ENCODE data around the gene C11orf97.
"Not testable (repeated sequence)": the region's sequence is repeated elsewhere in the genome, so short reads cannot be mapped to it uniquely, and the experiment has no call there.

Gene C11orf97, protein sequence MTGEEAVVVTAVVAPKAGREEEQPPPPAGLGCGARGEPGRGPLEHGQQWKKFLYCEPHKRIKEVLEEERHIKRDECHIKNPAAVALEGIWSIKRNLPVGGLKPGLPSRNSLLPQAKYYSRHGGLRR

GRCh38 chr11:94511932-94512781 is at the start of gene C11orf97:
C11orf97 (plus strand) TSS chr11:94512461; CDS start chr11:94512529, 68 bp downstream.
- DNase-seq (ENCODE audit: low spot score) = peak; percentile 9

DNA sequence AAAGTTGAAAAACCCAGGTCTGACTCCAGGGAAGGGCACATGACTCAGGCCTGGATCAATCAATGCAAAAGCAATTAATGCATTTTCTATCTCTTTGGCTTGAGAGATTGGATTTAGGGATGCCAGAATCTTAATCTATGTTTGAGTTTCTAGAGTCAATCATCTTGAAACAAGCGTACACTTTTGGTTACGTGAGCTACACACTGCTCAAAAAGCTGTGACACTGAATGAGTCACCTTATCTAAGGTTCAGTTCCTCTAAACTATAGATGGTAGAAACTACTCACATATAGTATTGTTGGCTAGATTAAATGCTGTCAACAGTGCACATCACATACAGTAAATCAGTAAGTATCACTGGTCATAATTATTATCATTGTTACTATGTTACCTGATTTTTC is 42.8 kb upstream of the C11orf97 start:
- no peak for DNase-seq (ENCODE audit: low spot score)

DNA sequence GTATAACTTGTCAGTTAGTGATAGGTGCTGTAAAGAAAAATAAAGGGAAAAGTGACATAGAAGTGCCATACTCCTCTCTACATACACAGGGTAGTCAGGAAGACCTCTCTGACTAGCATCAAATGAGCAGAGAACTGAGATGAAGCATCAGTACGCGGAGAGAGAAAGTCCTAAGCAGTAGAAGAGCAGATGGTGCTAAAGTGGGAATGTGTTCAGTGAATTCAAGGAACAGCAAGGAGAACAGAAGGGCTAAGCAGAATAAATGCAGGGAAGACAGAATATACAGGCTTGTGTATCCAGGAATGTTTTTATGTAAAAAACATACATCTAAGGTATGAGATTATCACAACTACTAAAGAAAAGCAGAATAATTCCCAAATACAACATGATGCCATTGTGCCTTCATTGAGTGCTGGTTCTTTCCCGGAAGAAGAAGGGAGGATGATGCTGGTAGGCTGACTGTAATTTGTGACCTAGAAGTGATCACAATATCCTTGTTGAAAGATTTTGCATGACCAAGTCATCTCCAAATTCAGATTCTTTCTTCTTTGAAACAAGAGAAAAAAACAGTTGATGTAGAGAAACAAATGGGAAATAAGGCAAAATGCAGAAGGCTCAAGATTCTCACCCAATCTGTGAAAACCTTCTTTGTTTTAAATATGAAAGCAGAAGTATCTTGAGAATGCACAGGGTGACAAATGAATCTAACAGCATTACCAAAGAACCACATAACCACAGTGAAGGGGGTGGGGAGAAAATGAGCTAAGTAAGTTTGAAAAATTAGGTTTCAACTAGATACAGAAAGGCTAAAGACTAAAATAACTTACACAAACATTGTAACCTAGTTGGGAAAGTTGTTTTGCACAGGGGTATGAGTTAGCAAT is 39.1 kb upstream of the C11orf97 start:
- no peak for DNase-seq (ENCODE audit: low spot score)

GRCh38 chr11:94477624-94478023 is 34.6 kb upstream of the C11orf97 start:
- DNase-seq (ENCODE audit: low spot score) = no peak

DNA sequence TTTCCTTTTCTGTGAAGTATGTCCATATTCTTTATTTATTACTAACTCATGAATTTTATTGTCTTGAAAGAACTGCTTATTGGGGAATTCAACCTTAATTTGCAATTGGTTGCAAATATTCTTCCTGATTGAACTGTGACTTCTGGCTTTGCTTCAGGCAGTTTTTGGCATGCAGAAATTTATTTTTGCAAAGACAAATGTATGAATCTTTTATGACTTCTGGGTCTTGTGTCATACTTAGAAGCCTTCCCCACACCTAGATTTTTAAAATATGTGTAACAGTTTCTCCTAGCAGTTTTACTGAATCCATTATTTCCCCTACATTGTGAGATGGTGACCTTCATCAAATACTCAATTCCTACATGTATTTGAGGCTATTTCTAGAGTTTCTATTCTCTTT is 30.9 kb upstream of the C11orf97 start:
- DNase-seq (ENCODE audit: low spot score) = no peak

- no peak for DNase-seq (ENCODE audit: low spot score)
Measured at GRCh38 chr11:94486068-94486467, 26.2 kb upstream of the C11orf97 start.

DNA sequence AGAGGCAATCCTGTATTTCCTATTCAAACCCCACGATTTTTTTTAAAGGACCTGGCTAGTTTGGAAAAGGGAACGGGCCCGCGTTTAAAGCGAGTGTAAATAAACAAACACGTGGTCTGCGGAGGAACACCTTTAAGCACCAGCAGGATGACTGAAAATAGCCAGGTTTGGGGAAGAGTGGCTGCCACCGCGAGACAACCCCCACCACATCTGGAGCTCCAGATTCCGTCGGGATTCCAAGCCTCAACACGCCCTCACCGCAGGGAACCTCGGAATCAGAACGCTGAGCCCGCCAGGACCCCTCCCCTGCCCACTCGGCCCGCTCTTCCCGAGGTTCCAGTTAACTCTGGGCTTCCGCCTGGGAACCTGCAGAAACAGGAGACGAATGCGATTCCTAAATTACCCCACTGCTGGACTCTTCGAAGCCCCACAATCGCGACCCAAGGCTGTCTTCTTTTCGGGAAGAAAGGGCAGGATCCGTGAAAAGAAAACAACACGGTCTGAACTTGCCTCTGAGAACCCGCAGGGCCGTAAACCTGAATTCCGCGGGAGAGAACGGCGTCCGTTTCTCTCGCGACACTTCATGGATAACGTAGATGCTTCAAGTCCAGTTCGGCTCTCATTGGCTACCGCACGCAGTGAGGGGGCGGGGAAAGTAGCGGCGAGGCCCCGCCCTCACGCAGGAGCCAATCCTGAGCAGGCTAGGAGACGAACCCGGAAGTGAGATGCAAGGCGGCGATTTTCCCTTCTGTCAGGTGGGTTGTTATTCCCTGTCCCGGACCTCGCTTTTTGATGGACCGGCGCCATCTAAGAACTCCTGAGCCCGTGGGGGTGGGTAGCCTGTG is 18.8 kb upstream of the C11orf97 start, which contains the start of the genes ANKRD49 and MRE11:
ANKRD49 (plus strand) TSS at position 704 of the 845 bp plus-strand sequence. CDS start 2,710 bp downstream, outside the sequence.
MRE11 (minus strand) TSS at position 564 of the 845 bp plus-strand sequence. CDS start 1,043 bp downstream, outside the sequence.
- DNase-seq (ENCODE audit: low spot score) = peak; percentile 48

DNA sequence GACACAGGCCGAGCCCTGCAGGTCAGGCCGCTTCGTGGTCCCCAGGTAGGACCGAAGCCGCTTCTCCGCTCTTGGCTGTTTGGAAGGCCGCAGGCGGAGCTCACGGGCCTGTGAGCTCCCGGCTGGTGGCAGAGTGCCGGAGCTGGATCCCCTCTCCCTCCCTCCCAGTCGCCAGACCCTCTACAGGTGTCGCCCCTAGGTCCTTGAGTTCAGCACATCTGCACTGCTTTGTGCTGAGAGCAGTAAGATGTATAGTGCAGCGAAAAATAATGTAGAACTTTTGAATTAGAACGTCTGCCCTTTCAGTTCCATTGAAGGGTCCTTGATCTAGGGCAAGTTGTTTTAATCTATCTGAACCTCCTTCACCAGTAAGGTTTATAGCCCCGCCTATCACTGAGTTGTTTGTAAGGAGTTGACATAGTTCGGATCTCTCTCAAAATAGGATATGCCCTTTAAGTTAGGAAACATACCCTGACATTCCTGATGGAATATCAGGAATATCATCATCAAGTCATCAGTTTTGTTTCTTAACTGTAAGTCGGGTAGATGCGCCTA is 18.1 kb upstream of the C11orf97 start:
- no peak for DNase-seq (ENCODE audit: low spot score)

DNA sequence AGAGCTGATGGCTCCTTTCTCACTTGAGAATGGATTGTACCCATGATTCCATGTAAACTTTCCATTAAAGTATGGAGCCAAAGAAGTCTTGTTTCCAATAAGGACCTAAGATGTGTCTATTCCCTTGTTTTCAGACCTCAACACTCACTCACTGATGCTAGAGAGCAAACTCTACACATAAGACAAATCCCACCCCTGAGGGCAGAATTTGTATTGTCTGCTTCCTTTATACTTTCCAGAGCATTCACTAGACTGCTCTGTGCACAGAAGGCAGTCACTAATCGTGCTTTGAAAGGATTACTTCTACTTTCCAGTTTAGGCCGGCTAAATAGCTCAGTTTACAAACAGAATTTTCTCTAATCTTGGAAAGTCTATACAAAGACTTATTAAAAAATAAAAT is 12.1 kb upstream of the C11orf97 start:
- DNase-seq (ENCODE audit: low spot score) = no peak

- DNase-seq (ENCODE audit: low spot score) = no peak
Measured at GRCh38 chr11:94501522-94501921, 10.7 kb upstream of the C11orf97 start.

- DNase-seq (ENCODE audit: low spot score) = peak; percentile 12
Measured at GRCh38 chr11:94504689-94505293, 7.5 kb upstream of the C11orf97 start.

DNA sequence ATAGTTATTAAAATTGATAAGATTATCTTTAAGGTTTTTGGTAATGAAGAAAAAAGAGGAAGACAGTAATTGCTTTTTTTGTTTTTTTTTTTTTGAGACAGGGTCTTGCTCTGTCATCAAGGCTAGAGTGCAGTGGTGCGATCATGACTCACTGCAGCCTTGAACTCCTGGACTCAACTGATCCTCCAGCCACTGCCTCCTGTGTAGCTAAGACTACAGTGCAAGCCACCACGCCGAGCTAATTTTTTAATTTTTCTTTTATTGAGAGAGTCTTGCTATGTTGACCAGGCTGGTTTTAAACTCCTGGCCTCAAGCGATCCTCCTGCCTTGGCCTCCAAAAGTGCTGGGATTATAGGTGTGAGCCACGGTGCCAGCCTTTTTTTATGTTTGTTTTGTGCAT is 5.7 kb upstream of the C11orf97 start:
- DNase-seq (ENCODE audit: low spot score) = not testable (repeated sequence)

DNA sequence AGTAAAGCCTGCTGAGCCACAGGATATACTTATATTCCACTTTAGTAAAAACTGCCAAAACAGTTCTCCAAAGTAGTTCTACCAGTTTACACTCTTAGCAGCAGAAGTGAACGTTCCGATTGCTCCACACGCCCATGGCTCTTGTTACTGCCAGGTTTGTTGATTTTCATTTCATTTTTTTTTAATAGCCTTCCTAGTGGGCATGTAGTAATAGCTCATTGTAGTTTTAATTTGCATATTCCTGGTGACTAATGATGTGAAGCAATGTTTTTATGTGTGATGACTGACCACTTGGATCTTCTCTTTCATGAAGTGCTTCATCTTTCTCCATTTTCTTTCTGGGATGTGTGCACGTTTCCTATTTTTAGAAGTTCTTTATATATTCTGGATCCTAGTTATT is 4.8 kb upstream of the C11orf97 start:
- no peak for DNase-seq (ENCODE audit: low spot score)

GRCh38 chr11:94513091-94513490 is 830 bp downstream of the C11orf97 start:
- DNase-seq (ENCODE audit: low spot score) = no peak

- DNase-seq (ENCODE audit: low spot score) = no peak
Measured at GRCh38 chr11:94515398-94515797, 3.1 kb downstream of the C11orf97 start.

DNA sequence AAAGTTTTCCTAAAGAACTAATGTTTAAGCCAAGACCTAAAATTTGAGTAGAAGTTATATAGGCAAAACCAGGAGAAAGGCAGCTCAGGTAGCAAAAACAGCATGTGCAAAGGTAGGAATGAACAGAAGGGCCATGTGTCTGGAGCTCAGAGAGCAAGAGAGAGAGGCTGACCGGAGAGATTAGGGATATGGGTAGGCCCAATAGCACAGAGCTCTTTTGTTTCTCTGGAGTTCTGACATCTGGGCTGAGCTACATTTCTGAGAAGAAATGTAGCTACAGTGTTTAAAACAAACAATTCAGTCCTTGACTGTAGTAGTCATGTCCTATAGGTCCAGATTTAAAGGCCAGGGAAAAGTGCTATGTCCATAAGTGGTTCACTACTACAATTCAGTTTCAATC is 4.5 kb downstream of the C11orf97 start:
- no peak for DNase-seq (ENCODE audit: low spot score)

DNA sequence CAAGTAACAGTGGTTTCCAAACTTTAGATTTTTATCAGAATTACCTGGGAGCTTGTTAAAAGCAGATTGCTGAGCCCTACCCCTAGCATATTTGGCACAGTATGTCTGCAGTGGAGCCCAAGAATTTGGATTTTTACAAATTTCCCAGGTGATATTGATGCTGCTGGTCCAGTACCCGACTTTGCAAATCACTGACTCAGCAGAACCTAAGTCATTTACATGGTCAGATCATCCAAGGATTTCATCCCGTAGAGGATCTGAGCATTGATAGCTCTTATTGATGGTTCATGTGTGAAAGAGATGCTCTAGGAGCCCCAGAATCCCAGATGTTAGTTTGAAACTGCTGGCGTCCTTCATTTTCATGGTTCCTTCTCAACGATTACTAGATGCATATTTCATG is 6.0 kb downstream of the C11orf97 start:
- DNase-seq (ENCODE audit: low spot score) = no peak

DNA sequence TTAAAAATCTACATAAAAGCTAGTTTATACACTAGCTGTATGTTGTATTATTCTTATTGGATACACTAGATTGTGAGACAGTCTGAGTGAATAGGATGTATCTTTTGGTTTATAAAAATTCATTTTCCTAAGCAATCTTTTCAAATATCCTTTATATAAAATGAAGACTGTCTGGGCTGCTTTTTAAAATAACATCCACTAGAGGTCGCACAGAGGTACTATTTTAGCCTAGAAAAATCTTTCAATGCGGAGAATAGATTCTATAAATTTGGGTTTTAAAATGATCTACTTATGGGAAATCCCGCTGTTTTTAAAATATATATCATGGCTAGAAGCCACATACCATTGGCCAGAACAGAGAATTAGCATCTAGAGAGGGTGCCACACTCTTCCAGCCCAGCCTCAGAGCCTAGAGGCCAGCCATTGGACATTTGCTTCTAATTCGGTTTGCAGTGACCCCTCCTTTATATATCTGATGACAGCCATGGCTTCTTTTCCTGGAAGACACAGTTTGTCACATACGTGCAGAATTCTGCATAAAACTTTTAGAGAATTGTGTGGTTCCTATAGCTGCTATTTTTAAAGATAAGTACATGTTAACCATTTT is 7.3 kb downstream of the C11orf97 start:
- DNase-seq (ENCODE audit: low spot score) = no peak

GRCh38 chr11:94521684-94522083 is 9.4 kb downstream of the C11orf97 start:
- no peak for DNase-seq (ENCODE audit: low spot score)

DNA sequence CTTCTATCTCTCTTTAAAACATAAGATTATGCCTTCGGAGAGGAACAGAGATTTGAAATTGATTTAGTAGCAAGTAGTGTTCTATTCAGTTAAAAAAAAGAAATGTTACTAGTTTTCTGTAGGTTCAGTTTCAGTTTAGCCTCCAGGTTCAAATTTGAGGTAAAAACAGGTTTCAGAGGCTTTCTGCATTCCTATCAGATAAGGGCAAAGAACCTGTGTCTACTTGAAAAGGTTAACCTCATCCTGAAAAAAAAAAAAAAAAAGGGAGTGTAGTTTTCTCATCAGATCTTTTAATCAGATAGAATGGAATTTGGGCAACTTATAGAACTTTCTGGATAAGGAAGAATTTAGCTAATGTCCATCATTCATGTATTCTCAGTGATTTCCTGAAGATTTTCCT is 12.1 kb downstream of the C11orf97 start:
- no peak for DNase-seq (ENCODE audit: low spot score)
